Right cardiac atrium (tissue), 5 donors: ENCODE measurements around the gene SELPLG. TPM values are rescaled to one million over a fixed set of nuclear protein-coding genes. Genes with fewer than 3 reads are reported as not detected.
A peak's percentile ranks its signal among the peaks of the same experiment; 100 is the strongest.
"Not testable (repeated sequence)": the region's sequence is repeated elsewhere in the genome, so short reads cannot be mapped to it uniquely, and the experiment has no call there.

Experiments used
- ATAC-seq, 2 donors: fragments of 200-7000 bp; cut with Tn5 transposase; one replicate each; pipeline versions ENCODE4 v1.8.0 to v1.9.1; 2020; ENCODE audit warnings: moderate library complexity in 2 of 2, mild to moderate bottlenecking in 1 of 2
- DNase-seq, 3 donors: peaks; one replicate each; pipeline ENCODE4 v3.0.0-alpha.2; 2020
- H3K27ac ChIP-seq: one replicate; pipeline ENCODE4 v1.5.1; 2013; ENCODE audit warnings: mild to moderate bottlenecking, low read length, control low read depth, moderate library complexity
- H3K27me3 ChIP-seq: one replicate; pipeline ENCODE4 v1.6.1; 2013; ENCODE audit not compliant: control insufficient read depth, insufficient read depth
- H3K4me1 ChIP-seq: one replicate; pipeline ENCODE4 v1.6.1; 2013; ENCODE audit warnings: low read length; ENCODE audit not compliant: control insufficient read depth, insufficient read depth
- H3K4me3 ChIP-seq: one replicate; pipeline ENCODE4 v1.5.1; 2013; ENCODE audit warnings: low read length, control low read depth
- H3K9me3 ChIP-seq: one replicate; pipeline ENCODE4 v1.6.1; 2013; ENCODE audit warnings: low read length; ENCODE audit not compliant: control insufficient read depth
- WGBS: extraction: QIAGEN DNeasy Blood & Tissue Kit; methylation state at CpG from one replicate; pipeline ENCODE4 v1.1.7; 2013; 5-methylcytosine and 5-hydroxymethylcytosine counted together
- intact Hi-C, 4 donors: fragments of 100-400 bp; cut with DNase I; formaldehyde crosslinking; loops; one replicate each; pipeline versions ENCODE4 v1.11.0 to v1.14.0; 2022 to 2023
- microRNA-seq, 2 donors: library from miRNA; unstranded; fragments of <30 nt; microRNA quantifications; one replicate each; pipeline ENCODE4 v1.2.0, GENCODE V29; 2020 to 2021
- polyA plus RNA-seq: library from polyadenylated mRNA; stranded (reverse); fragments of 200-250 nt; gene quantifications from one replicate; pipeline ENCODE4 v1.2.3, GENCODE V29; 2013
- total RNA-seq, 4 donors: library from RNA; stranded (reverse); fragmentation: NEBNext Ultra II Directional; extraction: Animal tissue kit (Norgen Biotek cat#: 25700); gene quantifications; one replicate each; pipeline ENCODE4 v1.2.1, GENCODE V29; 2021
- donor health status: healthy with polysubstance abuse.
- donor health status: DM: no; HTN: yes; CAD: no.
- donor health status: DM: no; HTN: no; CAD: no.
- donor health status: DM: no; HTN: yes; CAD: no; lungs with severe emphysema.
- donor health status: DM: yes; HTN: yes; CAD: no.

Gene SELPLG
- total and polyA plus RNA-seq, 5 donors: 1.9 to 6.2 (median 3.8) TPM

GRCh38 chr12:108576660-108577234 is 56.9 kb downstream of the SELPLG start:
- ATAC-seq (peak; percentile 69 to 70), DNase-seq (no peak)
- no peak overlapping the region for H3K27ac ChIP-seq
- H3K4me3 ChIP-seq: no peak overlapping the region
- H3K4me1 ChIP-seq: no peaks in the 10 kb centered on the region
- H3K27me3 ChIP-seq: no peaks in the 10 kb centered on the region
- 49% methylated on average over 6 of the region's 6 CpGs for WGBS
- H3K9me3 ChIP-seq: no peaks in the 10 kb centered on the region
- intact Hi-C loops: loop anchor here in 2 of 4 donors (5.0 to 10.0 kb wide), 2 partner anchors 36 to 368 kb away; no protein-coding TSS in a partner anchor

- no peaks in the 10 kb centered on the region for H3K4me1 ChIP-seq
- WGBS: 92% methylated on average over 9 of the region's 9 CpGs
- H3K27ac ChIP-seq: no peak overlapping the region
- DNase-seq (no peak), ATAC-seq (no peak)
- intact Hi-C loops: loop anchor here in 2 of 4 donors (5.0 to 10.0 kb wide), 2 partner anchors 37 to 369 kb away; no protein-coding TSS in a partner anchor
- no peak overlapping the region for H3K4me3 ChIP-seq
- H3K9me3 ChIP-seq: no peaks in the 10 kb centered on the region
- H3K27me3 ChIP-seq: no peaks in the 10 kb centered on the region
Measured at GRCh38 chr12:108575199-108575912, 58.3 kb downstream of the SELPLG start.

- 95% methylated on average over 1 of the region's 1 CpG for WGBS
- intact Hi-C loops: loop anchor here in 2 of 4 donors (5.0 to 10.0 kb wide), 2 partner anchors 43 to 371 kb away; no protein-coding TSS in a partner anchor
- H3K4me1 ChIP-seq, H3K27ac ChIP-seq, H3K27me3 ChIP-seq, ATAC-seq, DNase-seq, H3K4me3 ChIP-seq, H3K9me3 ChIP-seq: not testable (repeated sequence)
Measured at GRCh38 chr12:108574276-108574675, 59.4 kb downstream of the SELPLG start.

GRCh38 chr12:108573317-108573716 is 60.4 kb downstream of the SELPLG start:
- Histone ChIP-seq H3K4me3 (no peak overlapping the region), H3K9me3 (no peaks in the 10 kb centered on the region), H3K4me1 (no peaks in the 10 kb centered on the region), H3K27me3 (no peaks in the 10 kb centered on the region), H3K27ac (no peak overlapping the region)
- intact Hi-C loops: loop anchor here in 2 of 4 donors (5.0 to 10.0 kb wide), 2 partner anchors 44 to 371 kb away; no protein-coding TSS in a partner anchor
- no peak for DNase-seq
- 76% methylated on average over 2 of the region's 2 CpGs for WGBS
- no peak for ATAC-seq

GRCh38 chr12:108572166-108572790 is 61.4 kb downstream of the SELPLG start:
- no peak for ATAC-seq
- DNase-seq: no peak
- no peak overlapping the region for H3K4me3 ChIP-seq
- no peaks in the 10 kb centered on the region for H3K4me1 ChIP-seq
- 78% methylated on average over 8 of the region's 8 CpGs for WGBS
- intact Hi-C loops: loop anchor here in 2 of 4 donors (5.0 to 10.0 kb wide), 2 partner anchors 45 to 373 kb away; no protein-coding TSS in a partner anchor
- H3K27ac ChIP-seq: no peak overlapping the region
- H3K9me3 ChIP-seq: no peaks in the 10 kb centered on the region
- no peaks in the 10 kb centered on the region for H3K27me3 ChIP-seq

Small RNAs within 50 kb of the gene (microRNA-seq; reads per million reads assigned to microRNA genes)
- 0 reads per million in 2 donors for gene MIR4496

Other genes starting within 250 kb of the SELPLG start
- 1 to 10 TPM; 2.8 to 7.1 (median 3.2) TPM for gene FICD, start 118.6 kb downstream of the SELPLG start, total RNA-seq
- 1.8 TPM for gene FICD, start 118.6 kb downstream of the SELPLG start, polyA plus RNA-seq
- gene SART3, start 72.7 kb downstream of the SELPLG start, total RNA-seq: 10 to 100 TPM; 21.1 to 27.7 (median 25.6) TPM
- 14.2 TPM for gene SART3, start 72.7 kb downstream of the SELPLG start, polyA plus RNA-seq
- gene ISCU, start 71.3 kb downstream of the SELPLG start, total RNA-seq: 100 to 1,000 TPM; 276 to 363 (median 303) TPM
- 457 TPM for gene ISCU, start 71.3 kb downstream of the SELPLG start, polyA plus RNA-seq
- 1 to 10 TPM; 1.8 to 3.5 (median 2.6) TPM for gene TMEM119, start 35.8 kb downstream of the SELPLG start, total RNA-seq
- gene TMEM119, start 35.8 kb downstream of the SELPLG start, polyA plus RNA-seq: 3.2 TPM
- gene CORO1C, start 97.6 kb upstream of the SELPLG start, total RNA-seq: 100 to 1,000 TPM in 2 of 4 donors, 10 to 100 TPM in 2; 85.1 to 122 (median 93.6) TPM
- gene CORO1C, start 97.6 kb upstream of the SELPLG start, polyA plus RNA-seq: 24.8 TPM
- gene SSH1, start 223.7 kb upstream of the SELPLG start, total RNA-seq: 10 to 100 TPM; 39.2 to 46.6 (median 41.5) TPM
- 11.6 TPM for gene SSH1, start 223.7 kb upstream of the SELPLG start, polyA plus RNA-seq
- not detected for gene DAO, start 246.2 kb upstream of the SELPLG start, total RNA-seq
- not detected for gene DAO, start 246.2 kb upstream of the SELPLG start, polyA plus RNA-seq